Stimulated activated CD8-positive, alpha-beta memory T cell treated with anti-CD3 and anti-CD28 coated beads, Interleukin-7, amount 100 ng/mL, for 1 hour (primary cell): ENCODE measurements around the gene SETD7.

Source experiments
- DNase-seq, 2 donors: peaks; one replicate each; pipeline ENCODE4 v3.0.0-alpha.2; 2020; ENCODE audit warnings: low read depth in 2 of 2

The SETD7 gene

DNA sequence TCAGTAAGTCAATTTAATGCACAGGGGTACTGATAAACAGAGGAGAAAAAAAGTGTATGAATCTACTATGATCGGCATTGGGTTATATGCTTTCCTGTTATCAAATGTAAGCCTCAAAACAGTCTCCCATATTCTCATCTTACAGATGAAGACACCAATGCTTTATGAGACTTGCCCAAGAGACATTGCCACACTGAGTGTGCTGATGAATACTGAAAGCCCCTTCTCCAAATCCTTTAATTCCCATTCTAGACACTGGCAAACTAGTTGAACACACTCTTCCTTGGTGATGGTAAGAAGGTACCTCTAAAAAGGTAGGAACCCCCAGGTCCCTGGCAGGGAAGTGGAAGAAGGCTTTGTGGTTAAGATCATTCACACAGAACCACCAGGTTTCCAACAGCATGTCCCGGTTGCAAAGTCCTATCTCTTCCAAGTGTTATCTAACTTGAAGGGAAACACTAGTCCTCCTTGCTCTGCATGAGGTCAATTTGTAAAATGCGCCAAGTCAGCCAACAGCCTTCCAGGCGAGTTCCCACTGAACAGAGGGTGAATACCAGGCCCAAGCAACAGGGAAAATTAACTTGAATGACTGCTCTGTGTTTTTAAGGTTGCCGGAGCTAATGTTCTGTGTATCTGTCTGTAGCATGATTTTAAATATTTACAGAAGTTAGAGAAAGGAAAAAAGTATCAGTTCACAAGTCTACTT, 5.1 kb downstream of the SETD7 start:
- DNase-seq, result no peak

DNA sequence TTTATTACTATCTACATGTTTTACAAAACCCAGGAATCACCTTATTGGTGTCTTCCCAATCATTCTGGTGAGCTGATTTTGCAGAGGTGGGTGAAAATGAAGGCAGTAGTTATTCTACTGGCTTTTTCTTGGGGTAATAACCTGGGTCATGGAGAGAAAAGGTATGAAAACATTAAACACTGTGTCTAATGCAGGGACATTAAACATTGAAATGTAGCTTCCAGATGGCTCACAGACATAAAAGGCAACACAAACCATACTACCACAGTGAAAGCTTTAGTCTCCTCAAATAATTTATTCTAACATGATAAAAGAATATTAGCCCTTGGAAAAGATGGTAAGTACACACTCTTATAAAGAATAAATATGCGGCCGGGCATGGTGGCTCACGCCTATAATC, 8.0 kb downstream of the SETD7 start:
- no peak for DNase-seq

DNA sequence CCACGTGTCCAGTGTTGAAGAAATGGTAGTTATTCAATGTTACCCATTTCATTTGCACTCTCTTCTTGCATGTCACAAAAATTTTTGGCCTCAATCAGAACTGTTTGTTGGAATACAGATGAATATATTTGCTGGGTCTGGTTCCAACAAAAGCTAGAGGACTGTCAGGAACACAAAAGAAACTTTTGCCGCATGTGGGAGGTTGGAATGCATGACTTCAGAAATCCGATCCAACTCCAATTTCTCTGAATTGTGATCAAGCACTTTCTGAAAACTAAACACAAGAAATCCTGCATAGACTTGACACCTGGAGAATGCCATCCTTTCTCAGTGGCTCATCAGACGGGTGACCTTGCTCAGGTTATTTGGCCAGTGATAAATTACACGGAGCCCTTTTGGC, 15.4 kb downstream of the SETD7 start:
- no peak for DNase-seq

DNA sequence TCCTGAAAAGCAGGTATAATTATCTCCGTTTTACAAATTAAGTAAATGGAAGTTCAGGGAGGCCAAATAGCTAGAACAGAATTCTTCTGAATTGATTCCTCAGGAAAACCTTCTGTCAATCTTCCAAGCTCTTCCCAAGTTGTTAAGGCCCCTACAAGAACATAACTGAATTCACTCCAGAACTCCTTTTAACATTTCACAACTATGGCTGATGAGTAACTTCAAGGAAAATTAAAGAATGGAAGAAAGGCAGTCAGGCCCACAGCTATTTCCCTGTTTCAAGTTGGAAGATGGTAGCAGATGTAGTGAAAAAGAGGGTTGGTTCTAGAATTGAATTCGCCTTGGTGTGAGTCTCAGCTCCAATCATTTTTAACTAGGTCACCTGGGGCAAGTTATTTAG, 15.9 kb downstream of the SETD7 start:
- no peak for DNase-seq

DNA sequence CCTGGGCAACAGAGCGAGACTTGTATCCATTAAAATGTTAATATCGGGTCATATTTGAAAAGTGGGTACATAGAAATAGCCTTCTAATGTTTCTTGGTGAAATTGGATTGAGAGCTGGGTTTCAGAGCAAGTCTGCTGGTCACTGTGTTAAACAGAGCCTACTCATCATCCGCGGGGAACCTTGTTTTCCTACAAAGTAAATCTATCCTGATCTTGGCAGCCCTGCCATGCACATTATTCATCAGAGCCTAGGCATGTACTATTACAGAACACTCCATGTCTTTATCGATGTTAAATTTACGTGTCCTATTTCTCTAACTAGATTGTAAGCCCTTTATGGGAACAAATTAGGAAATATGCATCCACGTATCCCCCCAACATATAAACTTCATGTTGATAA, 18.7 kb downstream of the SETD7 start:
- DNase-seq, result no peak

DNA sequence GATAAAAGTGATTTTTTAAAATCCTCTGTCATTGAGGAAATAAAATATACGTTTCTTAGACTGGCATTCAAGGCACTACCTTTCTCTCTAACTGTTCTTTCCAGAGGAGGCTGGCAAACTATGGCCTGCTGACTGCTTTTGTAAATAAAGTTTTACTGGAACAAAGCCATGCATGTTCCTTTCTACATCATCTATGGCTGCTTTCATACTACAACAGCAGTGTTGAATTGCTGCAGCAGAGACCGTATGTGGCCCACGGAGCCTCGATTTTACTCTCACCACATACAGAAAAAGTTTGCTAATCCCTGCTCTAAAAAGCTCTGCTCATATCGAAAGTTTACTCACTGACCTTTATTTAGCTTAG, 20.2 kb downstream of the SETD7 start:
- DNase-seq, result no peak

DNA sequence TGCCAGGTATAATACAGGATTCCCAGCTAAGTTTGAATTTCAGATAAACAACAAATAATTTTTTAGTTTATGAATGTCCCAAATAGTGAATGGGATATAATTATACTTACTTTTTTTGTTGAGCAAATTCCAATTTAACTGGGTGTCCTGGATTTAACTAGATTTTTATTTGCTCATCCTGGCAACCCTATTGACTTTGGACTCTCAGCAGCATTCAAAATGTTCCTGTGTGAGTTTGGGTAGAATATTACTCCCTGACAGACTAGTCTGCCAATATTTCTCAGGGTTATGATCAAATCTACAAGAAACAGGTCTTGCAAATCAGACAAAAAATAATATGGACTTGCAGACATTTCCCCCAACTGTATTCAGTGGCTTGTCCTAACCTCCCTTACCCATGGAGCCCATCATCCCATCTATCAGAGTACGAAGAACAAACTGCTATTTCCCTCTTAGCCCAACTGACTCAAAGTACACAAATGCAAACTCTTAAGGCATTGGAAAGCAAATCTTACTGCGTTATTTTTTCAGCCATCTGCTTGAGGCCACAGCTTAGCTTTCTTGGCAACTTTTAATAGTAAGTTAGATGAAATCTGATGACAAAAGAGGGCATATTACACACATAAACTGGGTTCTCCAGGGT, 20.7 kb downstream of the SETD7 start:
- DNase-seq, result no peak

DNA sequence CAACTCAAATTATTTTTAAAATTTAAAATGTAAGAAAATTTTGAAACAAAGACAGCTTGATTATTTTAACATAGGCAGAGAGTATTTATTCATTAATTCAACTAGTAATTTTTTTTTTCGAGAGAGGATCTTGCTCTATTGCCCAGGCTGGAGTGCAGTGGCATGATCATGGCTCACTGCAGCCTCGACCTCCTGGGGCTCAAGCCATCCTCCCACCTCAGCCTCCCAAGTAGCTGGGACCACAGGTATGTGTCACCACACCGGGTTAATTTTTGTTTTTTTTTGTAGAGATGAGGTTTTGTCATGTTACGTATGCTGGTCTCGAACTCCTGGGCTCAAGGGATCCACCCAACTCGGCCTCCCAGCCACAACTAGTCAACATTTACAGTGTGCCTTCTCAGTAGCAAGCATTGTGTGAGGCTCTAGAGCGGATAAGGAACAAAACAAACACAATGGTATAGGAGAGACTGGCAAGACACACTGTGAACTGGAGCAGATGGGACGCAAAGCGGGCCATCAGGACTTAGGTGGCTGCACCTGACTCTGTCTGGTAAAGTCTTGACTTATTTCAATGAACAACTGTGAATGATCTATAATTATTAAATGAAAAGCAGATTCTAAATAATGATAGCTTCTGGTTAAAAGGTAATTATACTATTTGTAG, 21.6 kb downstream of the SETD7 start:
- no peak for DNase-seq

DNA sequence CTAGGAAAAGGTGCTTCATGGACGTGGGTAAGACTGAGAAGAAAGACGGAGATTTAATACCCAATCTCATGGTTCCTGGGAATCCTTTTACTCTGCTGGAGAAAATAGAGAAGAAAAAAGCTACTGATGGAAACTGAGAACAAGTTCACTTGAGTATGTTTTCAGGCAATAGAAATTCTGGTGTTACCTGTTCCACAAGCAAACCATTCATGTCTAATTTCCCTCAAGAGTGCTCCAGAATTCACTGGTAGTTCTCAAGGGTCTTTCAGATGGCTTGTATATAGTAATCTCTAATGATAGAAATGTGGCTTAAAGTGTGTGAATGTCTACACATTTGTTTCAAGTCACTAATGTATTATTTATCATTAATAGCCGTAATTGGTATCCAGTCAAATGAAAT, 22.5 kb downstream of the SETD7 start:
- DNase-seq, result no peak

DNA sequence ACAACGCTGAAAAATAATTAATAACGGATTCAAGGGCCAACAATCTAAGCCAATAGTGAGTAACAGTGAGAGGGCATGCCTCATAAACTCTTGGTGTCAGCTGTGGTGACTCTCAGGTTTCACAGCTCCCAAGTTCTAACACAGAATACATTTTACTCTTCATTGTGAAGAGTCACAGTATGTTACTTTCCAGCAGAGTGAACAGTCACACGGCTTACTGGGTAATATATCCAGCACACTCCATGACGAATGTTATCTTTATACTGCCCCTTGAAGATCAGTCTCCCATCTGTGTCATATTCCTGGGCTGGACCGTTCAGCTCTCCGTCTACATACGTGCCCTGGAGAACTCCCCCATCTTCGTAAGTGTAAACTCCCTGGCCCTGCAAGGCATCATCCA, 23.1 kb downstream of the SETD7 start:
- no peak for DNase-seq

DNA sequence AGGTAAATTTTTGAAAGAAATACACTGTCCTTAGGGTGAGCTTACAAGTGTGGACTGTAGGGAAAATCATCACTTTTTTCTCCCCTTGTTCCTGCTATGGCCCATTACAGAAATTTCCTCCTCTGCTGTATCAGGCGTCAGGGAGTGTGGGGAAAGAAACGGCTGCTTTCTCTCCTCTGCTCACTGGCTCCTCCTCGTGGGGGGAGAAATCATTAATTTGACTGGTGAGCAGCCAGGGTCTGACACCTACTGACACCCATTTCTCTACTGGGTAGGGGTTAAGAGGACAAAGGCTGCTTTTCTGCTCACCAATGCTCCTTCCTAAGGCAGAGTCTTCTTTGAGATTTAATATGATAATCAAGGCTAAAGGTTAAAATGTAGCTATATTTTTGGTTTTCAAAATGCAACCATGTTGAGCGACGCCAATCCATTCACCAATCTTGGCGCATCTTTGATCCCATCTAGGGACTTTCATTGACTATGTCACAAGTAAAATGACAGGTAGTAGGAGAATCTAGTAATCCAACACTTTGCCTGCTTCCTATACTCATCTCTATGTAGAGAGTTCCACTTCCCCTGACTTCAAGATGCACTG, 25.1 kb downstream of the SETD7 start:
- DNase-seq, result peak in 1 of 2 donors; percentile 38

DNA sequence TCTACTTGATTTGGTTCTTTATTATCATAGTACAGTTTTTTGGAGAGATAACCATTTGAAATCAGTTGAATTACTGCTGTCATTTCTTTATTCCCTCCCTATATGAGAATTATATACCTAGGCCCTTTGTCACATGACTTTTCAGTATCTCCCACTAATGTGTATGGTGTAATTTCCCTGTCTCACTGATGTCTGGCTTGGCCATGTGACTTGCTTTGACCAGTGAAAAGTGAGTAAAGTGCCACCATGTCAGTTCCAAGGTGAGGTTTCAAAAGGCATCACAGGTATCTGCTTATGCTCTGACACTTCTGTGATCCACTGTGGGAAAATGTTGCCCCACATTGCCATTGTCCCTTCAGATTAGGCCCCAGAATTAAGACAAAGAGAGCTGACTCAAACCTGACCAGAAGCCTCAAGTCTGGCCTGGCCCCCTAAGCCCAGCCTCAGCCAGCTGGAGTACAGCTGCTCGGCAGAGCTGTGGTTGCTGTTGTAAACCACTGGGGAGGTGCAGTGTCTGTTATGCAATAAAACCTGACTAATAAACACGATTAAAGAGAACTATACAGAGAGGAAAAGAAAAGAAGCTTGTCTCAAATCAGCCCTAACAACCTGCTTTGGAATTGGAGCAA, 27.5 kb downstream of the SETD7 start:
- peak in 1 of 2 donors; percentile 8 for DNase-seq

DNA sequence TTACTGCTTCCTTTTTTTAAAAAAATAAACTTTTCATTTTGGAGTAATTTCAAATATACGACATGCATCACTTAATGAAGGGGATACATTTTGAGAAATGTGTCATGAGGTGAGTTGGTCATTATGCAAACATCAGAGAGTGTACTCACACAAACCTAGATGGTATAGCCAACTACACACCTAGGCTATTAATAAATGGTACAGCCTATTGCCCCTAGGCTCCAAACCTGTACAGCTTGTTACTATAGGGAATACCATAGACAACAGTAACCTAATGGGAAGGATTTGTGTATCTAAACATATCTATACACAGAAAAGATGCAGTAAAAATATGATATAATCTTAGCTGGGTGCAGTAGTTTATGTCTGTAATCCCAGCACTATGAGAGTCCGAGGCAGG, 29.1 kb downstream of the SETD7 start:
- DNase-seq, result no peak

DNA sequence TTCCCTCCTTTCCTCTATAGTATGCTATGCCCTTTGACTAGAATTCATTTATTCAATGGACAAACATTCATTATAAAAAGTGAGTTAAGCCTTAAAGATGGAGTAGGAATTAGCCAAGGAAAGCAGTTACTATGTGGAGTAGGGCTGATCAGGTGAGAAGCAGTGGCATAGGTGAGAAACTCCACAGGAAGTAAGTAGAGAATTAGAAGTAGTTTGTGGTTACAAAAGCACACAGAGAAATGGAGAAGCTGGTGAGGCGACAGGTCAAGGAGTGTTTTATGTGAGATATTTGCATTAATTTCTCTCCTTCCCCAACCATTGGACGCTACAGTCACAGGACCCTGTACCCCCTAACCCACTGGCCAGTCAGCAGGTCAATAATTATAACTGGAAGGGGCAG, 30.6 kb downstream of the SETD7 start:
- DNase-seq, result no peak

DNA sequence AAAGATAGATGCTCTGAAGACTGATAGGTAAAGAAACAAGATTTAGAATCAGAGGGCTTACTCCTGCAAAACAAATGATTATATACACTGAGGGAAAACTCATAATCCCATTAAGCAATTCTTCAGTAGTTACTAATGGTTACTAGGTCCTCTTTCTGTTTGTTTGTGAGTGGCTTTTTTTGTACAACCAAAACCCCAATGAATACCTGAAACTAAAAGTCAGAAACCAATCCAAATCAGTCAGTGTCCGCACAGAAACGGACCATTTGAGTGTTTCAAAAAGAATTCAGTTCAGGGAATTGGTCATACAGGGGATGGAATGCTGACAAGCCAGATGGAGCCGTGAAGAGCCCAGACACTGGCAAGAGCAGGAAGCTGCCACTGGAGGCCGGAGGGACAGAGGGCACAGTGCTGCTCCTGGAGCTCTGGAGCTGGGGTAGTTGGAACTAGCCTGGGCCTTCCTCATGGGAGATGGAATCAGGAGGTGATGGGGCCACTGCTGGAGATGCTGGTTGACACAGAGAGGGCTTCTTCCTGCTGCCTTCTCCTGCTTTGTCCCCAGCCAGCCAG, 31.9 kb downstream of the SETD7 start:
- no peak for DNase-seq

DNA sequence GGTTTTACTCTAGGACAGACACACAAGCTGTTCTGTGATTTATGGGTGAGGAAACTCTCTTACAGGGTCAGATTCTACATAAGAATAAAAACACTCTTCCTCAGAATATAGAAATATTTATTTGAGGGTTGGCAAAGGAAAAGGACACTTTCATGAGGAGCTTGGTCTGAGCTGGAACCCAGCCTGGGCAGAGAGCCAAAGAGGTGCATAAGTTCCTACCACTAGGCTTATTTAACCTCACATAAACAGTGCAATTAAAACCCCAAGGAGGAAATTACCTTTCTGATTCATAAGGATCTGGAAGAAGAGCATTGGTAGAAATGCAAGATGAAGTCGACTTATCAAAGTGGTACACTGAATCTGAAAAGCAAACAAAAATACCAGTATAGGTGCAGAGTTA, 32.9 kb downstream of the SETD7 start:
- no peak for DNase-seq

DNA sequence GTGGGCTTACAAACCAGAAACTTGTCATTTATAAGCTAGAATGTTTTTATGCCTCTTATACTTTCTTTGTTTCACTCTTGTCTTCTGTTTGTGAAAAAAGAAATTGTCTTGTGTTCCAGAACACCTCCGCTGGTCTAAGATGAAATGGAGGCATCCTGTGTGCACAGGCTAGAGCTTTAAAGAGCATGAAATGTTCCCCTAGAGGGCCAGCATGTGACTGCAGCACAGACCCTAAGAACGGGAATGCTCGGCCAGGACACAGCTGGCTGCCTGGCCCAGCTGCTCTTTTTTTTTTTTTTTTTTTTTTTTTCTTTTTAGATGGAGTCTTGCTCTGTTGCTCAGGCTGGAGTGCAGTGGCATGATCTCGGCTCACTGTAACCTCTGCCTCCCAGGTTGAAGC, 33.6 kb downstream of the SETD7 start:
- DNase-seq, result no peak

DNA sequence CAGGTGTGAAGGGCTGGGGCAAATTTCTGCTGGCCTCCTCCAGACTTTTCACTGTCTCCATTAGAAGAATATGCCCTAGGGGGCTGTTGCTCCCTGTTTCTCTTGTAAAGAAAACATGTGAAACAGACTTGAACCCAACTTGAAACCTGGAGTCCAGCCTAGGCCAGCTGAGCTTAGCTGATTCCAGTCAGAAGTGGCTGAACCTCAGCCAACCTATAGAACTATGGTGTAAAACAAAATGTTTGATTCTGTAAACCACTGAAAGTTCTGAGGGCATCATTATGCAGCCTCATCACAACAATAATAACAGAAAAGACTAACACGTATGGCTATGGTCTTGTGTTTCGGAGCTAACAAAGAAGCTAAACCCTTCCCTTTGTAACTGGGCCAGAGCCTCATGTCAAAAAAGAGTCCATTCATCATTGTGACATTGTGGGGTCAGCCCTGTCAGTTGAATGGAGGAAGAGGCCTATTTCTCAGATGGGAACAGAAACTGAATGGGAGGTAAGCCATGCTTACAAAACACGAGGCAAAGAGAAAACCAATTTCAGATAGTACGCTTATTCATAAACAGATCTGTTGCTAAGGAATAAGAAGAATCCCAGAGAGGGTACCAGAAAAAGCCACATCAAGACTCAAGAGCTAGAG, 34.1 kb downstream of the SETD7 start:
- no peak for DNase-seq

DNA sequence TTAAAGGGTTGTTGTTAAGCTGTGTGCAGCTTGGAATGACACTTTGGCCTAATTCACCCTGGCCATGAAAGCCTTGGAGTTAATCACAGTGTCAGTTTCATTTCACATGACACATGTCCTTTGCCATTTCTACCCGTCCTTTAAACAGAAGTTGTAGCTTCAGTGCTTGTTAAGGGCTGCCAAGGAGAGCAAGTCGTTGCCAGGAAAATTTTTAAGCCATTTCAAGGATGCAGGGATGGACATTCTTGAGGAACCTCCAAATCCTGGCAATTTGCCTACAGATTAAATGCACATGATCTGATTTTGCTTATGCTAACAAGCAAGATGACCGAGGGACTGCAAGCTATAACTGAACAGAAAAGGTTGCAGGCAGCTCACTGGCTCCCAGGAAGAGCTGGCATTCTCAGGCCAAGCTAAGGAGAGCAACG, 40.5 kb downstream of the SETD7 start:
- no peak for DNase-seq

DNA sequence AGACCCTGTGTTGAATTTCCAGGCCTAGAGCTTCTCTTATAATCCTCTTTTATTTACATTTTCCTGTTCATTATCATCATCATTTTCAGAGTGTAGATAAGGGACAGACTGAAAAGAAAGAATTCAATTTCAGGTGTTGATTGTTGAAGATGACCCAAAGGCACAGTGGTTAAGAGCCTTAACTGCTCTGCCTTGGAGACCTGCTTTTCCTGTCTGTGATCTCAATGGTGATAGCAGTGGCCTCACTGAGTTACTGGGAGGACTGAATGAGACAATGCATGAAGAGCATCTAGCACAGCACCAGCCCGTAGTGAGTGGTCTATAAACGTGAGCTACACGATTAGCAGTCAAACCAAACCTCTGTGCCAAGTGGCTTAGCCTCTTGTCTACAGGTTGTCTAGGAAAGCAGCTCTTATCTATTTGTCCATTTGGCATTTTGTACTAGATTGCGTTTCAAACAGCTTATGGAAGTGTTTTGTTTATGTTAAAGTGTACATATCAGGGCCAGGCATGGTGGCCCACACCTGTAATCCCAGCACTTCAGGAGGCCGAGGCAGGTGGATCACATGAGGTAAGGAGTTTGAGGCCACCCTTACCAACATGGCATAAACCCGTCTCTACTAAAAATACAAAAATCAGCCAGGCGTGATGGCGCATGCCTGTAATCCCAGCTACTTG, 41.5 kb downstream of the SETD7 start:
- no peak for DNase-seq

DNA sequence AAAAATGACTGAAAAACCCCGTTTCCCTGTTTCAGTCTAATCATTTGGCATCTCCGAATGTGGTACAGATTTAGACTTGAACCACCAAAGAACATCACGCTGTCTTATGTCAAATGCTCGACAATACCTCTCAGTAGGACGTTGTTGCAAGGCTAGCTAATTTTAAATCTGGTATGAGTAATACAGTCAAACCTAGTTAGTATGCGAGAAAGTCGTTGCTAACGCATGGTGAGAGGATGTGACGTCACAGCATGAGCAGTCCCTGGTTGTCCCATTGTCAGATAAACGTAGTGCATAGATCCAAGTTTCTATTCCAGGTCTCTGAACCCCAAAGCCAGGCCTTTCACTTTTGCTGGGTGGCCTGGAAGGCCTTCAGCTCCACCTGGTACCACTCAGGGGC, 44.7 kb downstream of the SETD7 start:
- DNase-seq, result no peak
